Activated CD8-positive, alpha-beta T cell treated with anti-CD3 and anti-CD28 coated beads, Interleukin-2, amount 10 ng/mL, durations not matched to agents 7 days and 5 days (primary cell): ENCODE measurements around the gene CD6. TPM values are rescaled to one million over a fixed set of nuclear protein-coding genes. Genes with fewer than 3 reads are reported as not detected.
A peak's percentile ranks its signal among the peaks of the same experiment; 100 is the strongest.

Experiments used
- ATAC-seq: fragments of 150-1000 bp; cut with Tn5 transposase; one replicate; pipeline ENCODE4 v1.10.0; 2021; ENCODE audit warnings: moderate library complexity
- CTCF ChIA-PET: fragments of 350-600 bp; sonication (Branson Sonifier 250); formaldehyde crosslinking; loops from one replicate; lab custom pipeline; 2021; ENCODE audit warnings: antibody characterized with exemption; lab: Charles Lee
- POLR2A ChIA-PET: fragments of 350-600 bp; sonication (Branson Sonifier 250); formaldehyde crosslinking; loops from one replicate; lab custom pipeline; 2021; ENCODE audit warnings: antibody characterized with exemption; lab: Charles Lee
- DNase-seq: peaks from one replicate; pipeline ENCODE4 v3.0.0-alpha.2; 2020
- H3K27ac Mint-ChIP-seq: one replicate; pipeline ENCODE4 v1.8.0; 2021; ENCODE audit warnings: mild to moderate bottlenecking, mixed read lengths
- H3K27me3 Mint-ChIP-seq: one replicate; pipeline ENCODE4 v1.8.0; 2021; ENCODE audit warnings: low read depth, mixed read lengths
- H3K36me3 Mint-ChIP-seq: one replicate; pipeline ENCODE4 v1.8.0; 2021; ENCODE audit warnings: low read depth, mixed read lengths
- H3K4me1 Mint-ChIP-seq: one replicate; pipeline ENCODE4 v1.8.0; 2021; ENCODE audit warnings: low read depth, mixed read lengths
- H3K4me3 Mint-ChIP-seq: one replicate; pipeline ENCODE4 v1.8.0; 2021; ENCODE audit warnings: mild to moderate bottlenecking, mixed read lengths
- H3K9me3 Mint-ChIP-seq: one replicate; pipeline ENCODE4 v1.8.0; 2022; ENCODE audit warnings: mixed read lengths; ENCODE audit not compliant: insufficient read depth
- total RNA-seq, 2 experiments: library from RNA; stranded (reverse); gene quantifications; one replicate each; pipeline ENCODE4 v1.2.3, GENCODE V29; 2021

Gene CD6
- total RNA-seq, 2 experiments from 2014 or later, result 214 to 222 TPM

- ChIA-PET POLR2A (interaction anchor here (0.8 to 1.1 kb wide), 2 partner anchors 8 to 16 kb away, joined by 3 read pairs; no protein-coding TSS in a partner anchor), CTCF (no interaction called here)
- peaks cover 74% of the 10 kb centered on the region for H3K36me3 Mint-ChIP-seq
- peak overlapping the region; percentile 18 for H3K27ac Mint-ChIP-seq
- no peaks in the 10 kb centered on the region for H3K27me3 Mint-ChIP-seq
- no peak for ATAC-seq
- DNase-seq, result no peak
- no peak overlapping the region for H3K4me3 Mint-ChIP-seq
- peaks cover 51% of the 10 kb centered on the region for H3K4me1 Mint-ChIP-seq
- no peaks in the 10 kb centered on the region for H3K9me3 Mint-ChIP-seq
Measured at GRCh38 chr11:61009392-61010275, 38.2 kb downstream of the CD6 start.

DNA sequence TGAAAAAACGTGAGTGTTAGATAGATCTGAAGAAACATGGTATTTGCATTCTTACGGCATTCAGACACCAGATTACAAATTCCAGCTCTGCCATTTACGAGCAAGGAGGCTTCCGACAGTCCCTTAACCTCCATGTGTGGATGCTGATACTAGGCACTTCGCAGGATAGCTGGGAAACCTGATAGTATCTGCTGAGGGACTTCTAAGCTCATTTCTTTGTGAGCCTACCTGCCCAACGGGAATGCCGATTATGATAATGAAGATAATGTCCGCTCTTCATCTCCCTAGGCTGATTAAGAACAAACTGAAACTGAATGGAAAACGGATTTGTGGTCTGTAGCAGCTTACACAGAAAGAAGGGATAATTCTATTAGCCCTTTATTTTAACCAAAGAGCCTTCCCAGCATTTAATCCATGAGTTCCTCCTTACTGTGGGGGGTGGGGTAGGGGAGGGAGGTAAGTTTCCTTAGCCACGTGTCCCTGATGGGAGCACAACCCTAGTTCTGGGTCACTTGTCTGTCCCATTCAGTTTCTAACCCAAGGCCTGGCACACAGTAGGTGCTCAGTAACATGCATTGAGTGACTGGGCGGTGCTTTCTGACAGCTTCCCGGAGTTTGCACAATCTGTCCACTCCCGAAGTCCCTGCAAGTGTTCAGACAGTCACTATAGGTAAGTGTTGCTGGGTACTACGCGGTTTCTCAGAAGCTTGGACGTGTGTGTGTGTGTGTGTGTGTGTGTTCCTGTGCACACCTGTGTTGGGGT is 39.2 kb downstream of the CD6 start:
- DNase-seq, result no peak
- Mint-ChIP-seq H3K27me3 (no peaks in the 10 kb centered on the region), H3K4me3 (no peak overlapping the region), H3K27ac (peak overlapping the region; percentile 65), H3K9me3 (no peaks in the 10 kb centered on the region), H3K36me3 (peaks cover 72% of the 10 kb centered on the region), H3K4me1 (peaks cover 41% of the 10 kb centered on the region)
- ChIA-PET POLR2A (interaction anchor here (0.8 to 1.1 kb wide), 2 partner anchors 10 to 15 kb away, joined by 3 read pairs; no protein-coding TSS in a partner anchor), CTCF (interaction anchor here (1.1 to 2.3 kb wide), 2 partner anchors 40 to 118 kb away, joined by 4 to 9 read pairs; no protein-coding TSS in a partner anchor)
- no peak for ATAC-seq

- CTCF ChIA-PET, result interaction anchor here (1.1 to 2.3 kb wide), 2 partner anchors 41 to 117 kb away, joined by 4 to 9 read pairs; no protein-coding TSS in a partner anchor
- H3K36me3 Mint-ChIP-seq, result peaks cover 73% of the 10 kb centered on the region
- no peaks in the 10 kb centered on the region for H3K27me3 Mint-ChIP-seq
- ATAC-seq (no peak), DNase-seq (no peak)
- H3K4me1 Mint-ChIP-seq, result peaks cover 36% of the 10 kb centered on the region
- peak overlapping the region; percentile 65 for H3K27ac Mint-ChIP-seq
- no peaks in the 10 kb centered on the region for H3K9me3 Mint-ChIP-seq
- H3K4me3 Mint-ChIP-seq, result no peak overlapping the region
- POLR2A ChIA-PET, result interaction anchor here (0.8 to 1.1 kb wide), 2 partner anchors 9 to 15 kb away, joined by 3 to 5 read pairs; no protein-coding TSS in a partner anchor
Measured at GRCh38 chr11:61011229-61011870, 39.9 kb downstream of the CD6 start.

DNA sequence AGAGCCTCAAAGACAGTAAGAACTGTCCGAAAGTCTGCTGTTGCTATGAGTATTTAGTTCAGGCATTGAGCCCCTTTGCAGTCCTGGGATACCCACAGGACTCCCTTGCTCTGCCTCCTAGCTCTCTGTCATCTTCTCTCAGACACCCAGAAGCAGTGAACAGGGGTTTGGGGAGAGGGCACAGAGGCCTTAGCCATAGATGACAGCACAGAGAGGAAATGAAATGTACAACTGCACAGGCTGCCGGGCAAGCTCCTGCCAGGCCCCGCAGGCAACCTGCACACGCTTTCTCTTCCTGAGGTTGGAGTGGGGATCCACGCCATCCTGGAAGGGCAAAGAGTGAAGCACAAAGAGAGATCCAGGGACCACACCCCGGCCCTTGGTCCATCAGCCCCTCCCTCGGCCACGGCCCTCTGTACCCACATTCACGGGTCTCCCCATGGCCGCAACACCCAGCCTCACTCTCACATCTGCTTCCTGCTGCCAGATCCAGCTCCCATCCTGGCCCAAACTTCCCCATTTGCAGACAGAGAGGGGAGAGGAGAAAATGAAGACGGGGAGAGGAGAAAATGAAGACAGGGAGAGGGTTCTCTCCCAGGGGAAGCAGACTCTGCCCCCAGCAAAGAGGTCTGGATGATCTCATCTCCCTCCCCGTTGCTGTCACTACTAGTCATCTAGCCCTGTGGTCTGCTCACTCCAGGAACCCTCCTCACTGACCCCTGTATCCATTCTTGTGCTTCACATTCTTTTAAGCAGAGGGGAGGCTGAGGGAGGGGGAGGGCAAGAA is 40.7 kb downstream of the CD6 start:
- Mint-ChIP-seq H3K27me3 (no peaks in the 10 kb centered on the region), H3K9me3 (no peaks in the 10 kb centered on the region), H3K27ac (peak overlapping the region; percentile 81), H3K36me3 (peaks cover 74% of the 10 kb centered on the region), H3K4me1 (peaks cover 28% of the 10 kb centered on the region), H3K4me3 (no peak overlapping the region)
- DNase-seq, result no peak
- CTCF ChIA-PET, result interaction anchor here (1.1 to 2.3 kb wide), 2 partner anchors 42 to 117 kb away, joined by 4 to 9 read pairs; no protein-coding TSS in a partner anchor
- POLR2A ChIA-PET, result interaction anchor here (0.6 to 1.1 kb wide), 3 partner anchors 8 to 68 kb away, joined by 3 to 5 read pairs (median 3); no protein-coding TSS in a partner anchor
- ATAC-seq, result no peak

DNA sequence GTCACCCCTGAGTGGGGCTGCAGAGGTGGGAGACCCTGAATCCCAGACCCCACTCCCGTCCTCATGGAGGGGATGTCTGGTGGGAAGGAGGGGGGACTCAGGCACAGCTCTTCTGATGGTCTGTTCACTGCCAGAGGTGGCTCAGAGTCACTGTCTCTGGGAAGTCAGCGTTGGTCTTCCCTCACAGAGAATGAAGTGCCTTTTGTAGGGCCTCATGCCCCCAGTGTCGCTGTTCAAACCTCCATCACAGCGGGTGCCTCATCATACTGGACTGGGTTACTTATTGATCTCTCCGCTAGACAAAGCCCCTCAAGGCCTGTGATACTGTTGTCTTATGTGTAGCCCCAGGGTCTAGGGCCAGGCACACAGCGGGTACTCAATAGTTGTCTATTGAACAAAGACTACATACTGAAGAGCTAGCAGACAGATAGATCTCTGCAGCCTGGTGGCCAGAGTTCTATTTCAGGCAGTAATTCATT is 41.3 kb downstream of the CD6 start:
- ChIA-PET POLR2A (no interaction called here), CTCF (no interaction called here)
- Mint-ChIP-seq H3K27ac (peak overlapping the region; percentile 81), H3K4me3 (no peak overlapping the region), H3K9me3 (no peaks in the 10 kb centered on the region), H3K4me1 (peaks cover 25% of the 10 kb centered on the region), H3K27me3 (no peaks in the 10 kb centered on the region), H3K36me3 (peaks cover 76% of the 10 kb centered on the region)
- ATAC-seq, result no peak
- no peak for DNase-seq

- ChIA-PET POLR2A (interaction anchor here (1.2 to 1.8 kb wide), 2 partner anchors 9 to 12 kb away, joined by 3 to 4 read pairs; no protein-coding TSS in a partner anchor), CTCF (interaction anchor here (1.6 kb wide), 1 partner anchor 32 kb away, joined by 4 read pairs; no protein-coding TSS in a partner anchor)
- DNase-seq (no peak), ATAC-seq (no peak)
- peaks cover 81% of the 10 kb centered on the region for H3K36me3 Mint-ChIP-seq
- H3K4me1 Mint-ChIP-seq, result peaks cover 37% of the 10 kb centered on the region
- H3K27ac Mint-ChIP-seq, result no peak overlapping the region
- no peaks in the 10 kb centered on the region for H3K27me3 Mint-ChIP-seq
- H3K4me3 Mint-ChIP-seq, result no peak overlapping the region
- H3K9me3 Mint-ChIP-seq, result no peaks in the 10 kb centered on the region
Measured at GRCh38 chr11:61018059-61018458, 46.6 kb downstream of the CD6 start.

- ChIA-PET CTCF (interaction anchor here (1.2 to 1.6 kb wide), 2 partner anchors 23 to 33 kb away, joined by 4 read pairs; no protein-coding TSS in a partner anchor), POLR2A (interaction anchor here (0.7 to 2.8 kb wide), 3 partner anchors 23 to 35 kb away, joined by 3 to 9 read pairs (median 3); no protein-coding TSS in a partner anchor)
- H3K36me3 Mint-ChIP-seq, result peaks cover 69% of the 10 kb centered on the region
- H3K4me1 Mint-ChIP-seq, result peaks cover 47% of the 10 kb centered on the region
- H3K4me3 Mint-ChIP-seq, result no peak overlapping the region
- no peaks in the 10 kb centered on the region for H3K27me3 Mint-ChIP-seq
- DNase-seq (no peak), ATAC-seq (no peak)
- no peaks in the 10 kb centered on the region for H3K9me3 Mint-ChIP-seq
- peak overlapping the region; percentile 85 for H3K27ac Mint-ChIP-seq
Measured at GRCh38 chr11:61019037-61019831, 47.8 kb downstream of the CD6 start.

DNA sequence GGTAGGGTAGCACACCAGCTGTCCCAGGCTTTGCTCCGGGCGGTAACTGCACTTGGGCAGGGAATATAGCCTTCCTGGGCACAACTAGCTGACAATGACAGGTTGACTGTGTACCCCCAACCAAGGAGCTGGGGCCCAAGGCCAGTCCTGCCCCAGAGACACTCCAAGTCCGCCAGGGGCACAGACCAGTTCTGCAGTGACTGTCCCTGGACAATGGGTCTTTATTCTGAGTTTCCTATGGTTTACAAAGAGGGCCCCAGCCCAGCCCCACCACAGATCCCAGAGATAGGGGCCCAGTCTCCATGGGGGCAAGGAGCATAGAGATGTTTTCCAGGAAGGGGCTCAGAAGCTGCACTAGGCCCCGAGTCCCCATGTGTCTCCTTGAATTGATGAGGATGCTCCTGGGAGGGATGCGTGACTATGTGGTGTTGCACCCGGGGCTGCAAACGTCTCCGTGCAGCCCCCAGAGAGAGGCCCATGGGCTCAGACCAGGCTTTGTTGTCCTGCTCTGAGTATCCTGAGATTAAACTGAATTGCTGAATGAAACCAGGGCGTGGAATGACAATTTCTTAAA is 48.4 kb downstream of the CD6 start:
- no peak for DNase-seq
- peaks cover 54% of the 10 kb centered on the region for H3K4me1 Mint-ChIP-seq
- no peak overlapping the region for H3K4me3 Mint-ChIP-seq
- no peaks in the 10 kb centered on the region for H3K27me3 Mint-ChIP-seq
- H3K36me3 Mint-ChIP-seq, result peaks cover 71% of the 10 kb centered on the region
- peak overlapping the region; percentile 85 for H3K27ac Mint-ChIP-seq
- H3K9me3 Mint-ChIP-seq, result no peaks in the 10 kb centered on the region
- ATAC-seq, result no peak
- CTCF ChIA-PET, result interaction anchor here (0.7 to 1.2 kb wide), 4 partner anchors 22 to 149 kb away, joined by 3 to 4 read pairs (median 4); no protein-coding TSS in a partner anchor
- POLR2A ChIA-PET, result interaction anchor here (0.7 to 2.8 kb wide), 5 partner anchors 9 to 41 kb away, joined by 3 to 9 read pairs (median 3); no protein-coding TSS in a partner anchor

DNA sequence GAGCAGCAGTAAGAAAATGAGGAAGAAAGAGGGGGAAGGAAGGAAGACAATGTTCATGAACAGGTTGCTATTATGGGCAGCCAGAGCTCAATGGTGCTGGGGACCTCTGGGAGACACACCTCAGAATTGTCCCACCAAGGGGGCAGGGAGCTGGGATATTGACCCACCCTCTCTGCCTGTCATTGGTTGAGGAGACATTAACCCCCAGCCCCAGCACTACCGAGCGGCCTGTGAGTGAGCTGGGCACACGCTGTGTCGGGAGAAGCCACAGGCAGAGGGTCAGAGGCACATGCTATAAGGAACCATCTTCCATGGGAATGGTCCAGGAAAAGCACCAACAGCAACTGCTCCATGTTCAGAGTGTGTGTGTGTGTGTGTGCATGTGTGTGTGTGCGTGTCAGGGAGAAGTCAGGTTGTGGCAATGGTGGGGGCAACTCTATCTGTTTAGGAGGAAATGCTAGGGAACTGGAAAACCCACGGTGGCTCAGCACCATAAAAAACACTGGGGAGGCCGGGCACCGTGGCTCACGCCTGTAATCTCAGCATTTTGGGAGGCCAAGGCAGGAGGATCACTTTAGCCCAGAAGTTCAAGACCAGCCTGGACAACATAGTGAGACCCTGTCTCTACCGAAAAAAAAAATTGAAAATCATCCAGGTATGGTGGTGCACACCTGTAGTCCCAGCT is 49.2 kb downstream of the CD6 start:
- no peak for DNase-seq
- Mint-ChIP-seq H3K4me3 (peak overlapping the region; percentile 19), H3K27me3 (no peaks in the 10 kb centered on the region), H3K4me1 (peaks cover 61% of the 10 kb centered on the region), H3K9me3 (no peaks in the 10 kb centered on the region), H3K27ac (peak overlapping the region; percentile 85), H3K36me3 (peaks cover 71% of the 10 kb centered on the region)
- ChIA-PET CTCF (interaction anchor here (0.7 to 1.2 kb wide), 5 partner anchors 21 to 148 kb away, joined by 3 to 4 read pairs (median 3); no protein-coding TSS in a partner anchor), POLR2A (interaction anchor here (1.0 to 3.7 kb wide), 6 partner anchors 9 to 91 kb away, joined by 3 to 13 read pairs (median 3); no protein-coding TSS in a partner anchor)
- ATAC-seq, result no peak
